Endothelial cell of umbilical vein (primary cell): Measurements from ENCODE around the gene RPLP1. TPM values are rescaled to one million over a fixed set of nuclear protein-coding genes. Genes with fewer than 3 reads are reported as not detected.

Experiments used
- BruUV-seq: library from RNA; stranded (reverse); fragments of 400-500 nt; replicated peaks from 2 replicates; lab custom pipeline; 2021; lab: Mats Ljungman, UMichigan
- CTCF ChIA-PET: fragments of 300-600, 350-600 bp; sonication (Branson Sonifier 250); formaldehyde crosslinking; loops from one replicate; lab custom pipeline; 2021; ENCODE audit warnings: antibody characterized with exemption, inconsistent platforms; lab: Charles Lee
- POLR2A ChIA-PET: fragments of 300-600, 350-600 bp; sonication (Branson Sonifier 250); formaldehyde crosslinking; loops from one replicate; lab custom pipeline; 2021; ENCODE audit warnings: antibody characterized with exemption, inconsistent platforms; lab: Charles Lee
- DNase-seq: peaks from one replicate; pipeline ENCODE4 v3.0.0-alpha.2; 2011; ENCODE audit warnings: low read depth, low spot score
- FAIRE-seq: peaks from 2 replicates; lab custom pipeline; 2011; peaks lifted over from hg19 to GRCh38; lab: Jason Lieb, UNC
- H2AFZ ChIP-seq: 2 replicates; pipeline ENCODE4 v1.6.0; 2012; ENCODE audit warnings: low read depth, low read length, control low read depth, inconsistent platforms
- H3K27ac ChIP-seq: 2 replicates; pipeline ENCODE4 v1.5.1; 2011; ENCODE audit warnings: low read depth, mild to moderate bottlenecking, control low read depth, low read length, moderate library complexity; ENCODE audit not compliant: insufficient read depth
- H3K27me3 ChIP-seq, 2 experiments: 2 replicates each; pipeline versions ENCODE4 v1.6.0 to v1.6.1; 2011; ENCODE audit warnings: low read length in 2 of 2, mixed read lengths in 1 of 2; ENCODE audit not compliant: control insufficient read depth in 2 of 2, insufficient read depth in 2 of 2
- H3K36me3 ChIP-seq, 2 experiments: 2 replicates in 1 of 2; 3 replicates in 1 of 2; pipeline ENCODE4 v1.5.1; 2011; ENCODE audit warnings: low read length in 2 of 2, mild to moderate bottlenecking in 1 of 2, moderate library complexity in 1 of 2; ENCODE audit not compliant: control insufficient read depth in 2 of 2, insufficient read depth in 2 of 2; ENCODE audit errors: extremely low read depth in 1 of 2
- H3K4me1 ChIP-seq: 3 replicates; pipeline ENCODE4 v1.5.1; 2011; ENCODE audit warnings: mild to moderate bottlenecking, low read length; ENCODE audit not compliant: control insufficient read depth, insufficient read depth; ENCODE audit errors: extremely low read depth
- H3K4me2 ChIP-seq: 2 replicates; pipeline ENCODE4 v1.6.1; 2011; ENCODE audit warnings: low read length, control low read depth, mixed read lengths; ENCODE audit not compliant: insufficient read depth
- H3K4me3 ChIP-seq, 3 experiments: fragments of 200-600 bp in 1 of 3; sonication (generic), shearing (Covaris generic) in 1 of 3; replicated peaks in 1 of 3; 2 replicates each; pipeline ENCODE4 v1.5.1; 2011 to 2016; ENCODE audit warnings: control low read depth in 3 of 3, low read length in 3 of 3, mild to moderate bottlenecking in 2 of 3, inconsistent platforms in 1 of 3, low read depth in 1 of 3, moderate library complexity in 1 of 3; ENCODE audit not compliant: insufficient read depth in 1 of 3
- H3K79me2 ChIP-seq: 2 replicates; pipeline ENCODE4 v1.6.0; 2012; ENCODE audit warnings: low read length, inconsistent platforms; ENCODE audit not compliant: control insufficient read depth, insufficient read depth
- H3K9ac ChIP-seq: replicated peaks from 2 replicates; pipeline ENCODE3; 2011; ENCODE audit warnings: low read length, control low read depth; ENCODE audit not compliant: insufficient read depth; ENCODE audit errors: extremely low read depth
- H3K9me1 ChIP-seq: replicated peaks from 3 replicates; pipeline ENCODE4 v1.6.0; 2011; ENCODE audit warnings: mild to moderate bottlenecking, low read length; ENCODE audit not compliant: control insufficient read depth, insufficient read depth; ENCODE audit errors: extremely low read depth
- H3K9me3 ChIP-seq: replicated peaks from 2 replicates; pipeline ENCODE4 v1.5.1; 2012; ENCODE audit warnings: low read length, inconsistent platforms; ENCODE audit not compliant: control insufficient read depth, insufficient read depth
- H4K20me1 ChIP-seq: replicated peaks from 2 replicates; pipeline ENCODE3; 2011; ENCODE audit warnings: mild to moderate bottlenecking, low read length; ENCODE audit not compliant: control insufficient read depth, insufficient read depth; ENCODE audit errors: extremely low read depth
- EZH2 ChIP-seq: IDR thresholded peaks from 2 replicates; pipeline ENCODE4 v1.6.1; 2012; ENCODE audit warnings: borderline replicate concordance, low read depth, mild to moderate bottlenecking, moderate library complexity, low read length, inconsistent platforms; ENCODE audit not compliant: severe bottlenecking
- FOS ChIP-seq: IDR thresholded peaks from 2 replicates; pipeline ENCODE4 v1.6.1; 2011; ENCODE audit warnings: mild to moderate bottlenecking, low read length, moderate library complexity, borderline replicate concordance; ENCODE audit not compliant: insufficient read depth
- GATA2 ChIP-seq: IDR thresholded peaks from 2 replicates; pipeline ENCODE4 v1.7.0; 2011; ENCODE audit warnings: low read depth, mild to moderate bottlenecking, moderate library complexity, mixed read lengths, low read length; ENCODE audit not compliant: insufficient read length, insufficient read depth
- JUN ChIP-seq: IDR thresholded peaks from 2 replicates; pipeline ENCODE4 v1.6.1; 2011; ENCODE audit warnings: borderline replicate concordance, low read depth; ENCODE audit not compliant: insufficient read length, insufficient read depth
- MYC ChIP-seq: IDR thresholded peaks from one replicate; pipeline ENCODE4 v1.6.1; 2011; ENCODE audit warnings: mild to moderate bottlenecking, low read depth, low read length
- POLR2A ChIP-seq: IDR thresholded peaks from 2 replicates; pipeline ENCODE4 v1.6.1; 2012; ENCODE audit warnings: low read depth, mild to moderate bottlenecking, control low read depth, low read length
- POLR2AphosphoS5 ChIP-seq: IDR thresholded peaks from 2 replicates; pipeline ENCODE4 v1.6.1; 2012; ENCODE audit warnings: low read depth, mild to moderate bottlenecking, control low read depth, low read length, moderate library complexity; ENCODE audit not compliant: insufficient read depth
- dilution Hi-C: fragments of 300-500 bp; cut with MboI; formaldehyde crosslinking; loops from one replicate; pipeline ENCODE4 v1.15.0; 2019; ENCODE audit warnings: low sequenced_read_pairs; ENCODE audit not compliant: extremely low pct_ligation_motif_present
- intact Hi-C: fragments of 100-400 bp; cut with micrococcal nuclease; formaldehyde crosslinking; loops from one replicate; pipeline ENCODE4 v1.10.0; 2022
- polyA plus RNA-seq, 4 experiments: library from polyadenylated mRNA; depleted of rRNA in 3 of 4; stranded (reverse) in 3 of 4; unstranded in 1 of 4; fragments of >200 nt; gene quantifications; 2 replicates each; pipeline versions ENCODE4 v1.2.1 to v1.2.3, GENCODE V29; 2011 to 2012; ENCODE audit warnings: missing spikeins in 1 of 4
- total RNA-seq: library from RNA; stranded (reverse); gene quantifications from 2 replicates; pipeline ENCODE4 v1.2.3, GENCODE V29; 2021
- TF ChIP-seq, protein P1 (sequence below): IDR thresholded peaks from 2 replicates; pipeline ENCODE4 v1.6.1; 2011; ENCODE audit not compliant: insufficient read depth, insufficient read length
- TF ChIP-seq, protein P2 (sequence below), 2 donors: IDR thresholded peaks; 1 replicate in 1 of 2; 2 replicates in 1 of 2; pipeline ENCODE4 v1.5.1; 2011; ENCODE audit warnings: low read length in 2 of 2, mild to moderate bottlenecking in 2 of 2, moderate library complexity in 2 of 2, control low read depth in 1 of 2, inconsistent platforms in 1 of 2, low read depth in 1 of 2; ENCODE audit not compliant: insufficient read depth in 1 of 2; ENCODE audit errors: extremely low read depth in 1 of 2

Gene RPLP1
- total and polyA plus RNA-seq, 2 donors (not counting 3 experiments of a cell fraction or from before 2014, with no cell fraction given): 1,603 to 2,985 TPM

DNA sequence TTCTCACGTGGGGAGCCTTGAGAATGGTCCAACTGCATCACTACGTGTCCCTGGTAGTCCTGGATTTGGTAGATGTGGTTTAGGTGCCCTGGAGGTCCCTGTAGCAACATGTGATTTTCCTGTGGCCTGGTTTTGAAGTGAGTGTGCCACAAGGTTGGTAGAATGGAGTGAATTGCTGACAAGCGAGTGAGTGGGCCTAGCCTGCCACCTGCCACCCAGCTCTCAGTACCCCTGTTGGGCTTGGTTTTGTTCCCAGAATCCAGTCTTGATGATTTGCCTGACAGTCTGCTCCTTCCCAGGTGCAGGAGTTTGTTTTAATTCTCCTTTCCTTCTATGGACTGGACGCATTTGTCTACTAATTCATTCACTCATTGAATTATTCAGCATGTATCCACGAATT is 19.4 kb downstream of the RPLP1 start:
- BruUV-seq: no TSS peak

More for the DNA sequence above, 19.4 kb downstream of the RPLP1 start:
- Histone ChIP-seq H4K20me1 (no peaks in the 10 kb centered on the region), H3K9me1 (no peaks in the 10 kb centered on the region), H2AFZ (no peak overlapping the region), H3K9ac (no peak overlapping the region), H3K79me2 (no peaks in the 10 kb centered on the region), H3K27me3 (no peaks in the 10 kb centered on the region), H3K4me1 (peaks cover 15% of the 10 kb centered on the region), H3K27ac (no peak overlapping the region), H3K4me3 (no peak overlapping the region), H3K4me2 (no peak overlapping the region), H3K36me3 (no peaks in the 10 kb centered on the region), H3K9me3 (no peaks in the 10 kb centered on the region)
- dilution Hi-C loops (no loop called here), intact Hi-C loops (loop anchor here (10.0 kb wide), 1 partner anchor 1183 kb away; no protein-coding TSS in a partner anchor)
- FAIRE-seq: no peak
- ChIA-PET POLR2A (no interaction called here), CTCF (interaction anchor here (1.1 kb wide), 1 partner anchor 9 kb away, joined by 3 read pairs; no protein-coding TSS in a partner anchor)
- no peak for TF ChIP-seq FOS
- TF ChIP-seq MYC: no peak
- no peak for TF ChIP-seq POLR2A
- TF ChIP-seq, protein P1, sequence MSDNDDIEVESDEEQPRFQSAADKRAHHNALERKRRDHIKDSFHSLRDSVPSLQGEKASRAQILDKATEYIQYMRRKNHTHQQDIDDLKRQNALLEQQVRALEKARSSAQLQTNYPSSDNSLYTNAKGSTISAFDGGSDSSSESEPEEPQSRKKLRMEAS: no peak
- TF ChIP-seq, protein P2, sequence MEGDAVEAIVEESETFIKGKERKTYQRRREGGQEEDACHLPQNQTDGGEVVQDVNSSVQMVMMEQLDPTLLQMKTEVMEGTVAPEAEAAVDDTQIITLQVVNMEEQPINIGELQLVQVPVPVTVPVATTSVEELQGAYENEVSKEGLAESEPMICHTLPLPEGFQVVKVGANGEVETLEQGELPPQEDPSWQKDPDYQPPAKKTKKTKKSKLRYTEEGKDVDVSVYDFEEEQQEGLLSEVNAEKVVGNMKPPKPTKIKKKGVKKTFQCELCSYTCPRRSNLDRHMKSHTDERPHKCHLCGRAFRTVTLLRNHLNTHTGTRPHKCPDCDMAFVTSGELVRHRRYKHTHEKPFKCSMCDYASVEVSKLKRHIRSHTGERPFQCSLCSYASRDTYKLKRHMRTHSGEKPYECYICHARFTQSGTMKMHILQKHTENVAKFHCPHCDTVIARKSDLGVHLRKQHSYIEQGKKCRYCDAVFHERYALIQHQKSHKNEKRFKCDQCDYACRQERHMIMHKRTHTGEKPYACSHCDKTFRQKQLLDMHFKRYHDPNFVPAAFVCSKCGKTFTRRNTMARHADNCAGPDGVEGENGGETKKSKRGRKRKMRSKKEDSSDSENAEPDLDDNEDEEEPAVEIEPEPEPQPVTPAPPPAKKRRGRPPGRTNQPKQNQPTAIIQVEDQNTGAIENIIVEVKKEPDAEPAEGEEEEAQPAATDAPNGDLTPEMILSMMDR (IDR thresholded peaks at IDR 0.05; ENCODE audit: extremely low read depth in 1 of 2, insufficient read depth in 1 of 2, low read depth in 1 of 2, low read length in 2 of 2): no peak
- TF ChIP-seq JUN: no peak
- no peak for TF ChIP-seq GATA2
- no peak for TF ChIP-seq POLR2AphosphoS5
- TF ChIP-seq EZH2: no peak
- DNase-seq: no peak
